GM10266 (cell line): ENCODE results near the gene LRRC28.
"Not testable (repeated sequence)": the region's sequence is repeated elsewhere in the genome, so short reads cannot be mapped to it uniquely, and the experiment has no call there.

Experiments
- DNase-seq: peaks from one replicate; pipeline ENCODE4 v3.0.0; 2012; ENCODE audit errors: extremely low spot score
- CTCF ChIP-seq: IDR thresholded peaks from 2 replicates; pipeline ENCODE4 v1.5.1; 2012; ENCODE audit warnings: mild to moderate bottlenecking, low read depth; ENCODE audit not compliant: control insufficient read depth, insufficient read depth; ENCODE audit errors: missing control alignments

Gene LRRC28

GRCh38 chr15:99390667-99391066 is 139.4 kb downstream of the LRRC28 start:
- TF ChIP-seq CTCF, result no peak
- DNase-seq, result no peak

GRCh38 chr15:99393641-99394040 is 142.4 kb downstream of the LRRC28 start:
- no peak for DNase-seq
- no peak for TF ChIP-seq CTCF

- DNase-seq, result no peak
- TF ChIP-seq CTCF, result no peak
Observed at GRCh38 chr15:99396375-99396774, 145.1 kb downstream of the LRRC28 start.

- no peak for TF ChIP-seq CTCF
- no peak for DNase-seq
Observed at GRCh38 chr15:99399061-99399460, 147.8 kb downstream of the LRRC28 start.

GRCh38 chr15:99399618-99400017 is 148.3 kb downstream of the LRRC28 start:
- TF ChIP-seq CTCF, result no peak
- DNase-seq, result no peak

- DNase-seq, result not testable (repeated sequence)
Observed at GRCh38 chr15:99401216-99401615, 149.9 kb downstream of the LRRC28 start.

GRCh38 chr15:99402014-99402729 is 150.9 kb downstream of the LRRC28 start:
- TF ChIP-seq CTCF, result no peak
- no peak for DNase-seq

GRCh38 chr15:99403597-99403996 is 152.3 kb downstream of the LRRC28 start:
- DNase-seq, result no peak
- TF ChIP-seq CTCF, result no peak
